CD4-positive, alpha-beta T cell treated with Interleukin-2 at 100 ng/mL for 4 hours (primary cell): ENCODE results near the gene UNC79.

ENCODE experiments used
- DNase-seq: peaks from one replicate; pipeline ENCODE4 v3.0.0-alpha.2; 2020; ENCODE audit warnings: low spot score

UNC79 gene

GRCh38 chr14:93751946-93752655, 321.4 kb downstream of the UNC79 start:
- DNase-seq = no peak

- DNase-seq = no peak
Measured at GRCh38 chr14:93752980-93753561, 322.3 kb downstream of the UNC79 start.

- no peak for DNase-seq
Measured at GRCh38 chr14:93753647-93754046, 322.9 kb downstream of the UNC79 start.

DNA sequence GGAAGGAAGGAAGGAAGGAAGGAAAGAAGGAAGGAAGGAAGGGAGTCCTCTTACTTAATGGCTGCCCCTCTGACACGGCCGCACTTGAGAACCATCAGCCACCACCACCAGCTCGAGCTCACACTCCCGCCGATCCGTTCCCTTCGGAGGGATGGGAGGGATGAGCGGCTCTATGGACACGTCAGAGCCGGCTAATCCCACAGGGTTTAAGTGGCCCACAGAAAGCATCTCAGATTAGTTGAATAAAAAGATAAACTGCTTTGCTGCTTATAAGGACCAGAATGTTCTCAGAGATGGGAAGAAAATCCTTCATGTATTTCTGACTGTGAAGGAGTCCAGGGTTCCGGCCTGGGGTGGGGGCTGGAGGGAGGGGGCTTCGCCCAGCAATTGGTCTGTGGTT, 326.5 kb downstream of the UNC79 start:
- DNase-seq = no peak
